Natural killer cell (primary cell): Measurements from ENCODE around the gene ANO10. TPM values are rescaled to one million over a fixed set of nuclear protein-coding genes. Genes with fewer than 3 reads are reported as not detected.
A peak's percentile ranks its signal among the peaks of the same experiment; 100 is the strongest.

Experiments used
- ATAC-seq, 3 donors: fragments of 150-1000 bp in 2 of 3; fragments of 200-7000 bp in 1 of 3; cut with Tn5 transposase; 1 replicate in 1 of 3; 2 replicates in 2 of 3; pipeline ENCODE4 v1.10.0; 2021; ENCODE audit warnings: mild to moderate bottlenecking in 2 of 3, moderate library complexity in 2 of 3
- DNase-seq, 2 donors: peaks; one replicate each; pipeline versions ENCODE4 v3.0.0 to v3.0.0-alpha.2; 2013 to 2021; ENCODE audit warnings: mixed read lengths in 1 of 2
- H3K27ac ChIP-seq: one replicate; pipeline ENCODE4 v1.5.1; 2013; ENCODE audit warnings: mild to moderate bottlenecking, low read length
- H3K27me3 ChIP-seq: one replicate; pipeline ENCODE4 v1.6.1; 2013; ENCODE audit warnings: low read length; ENCODE audit not compliant: control insufficient read depth, insufficient read depth
- H3K36me3 ChIP-seq: one replicate; pipeline ENCODE4 v1.6.1; 2013; ENCODE audit warnings: low read length; ENCODE audit not compliant: control insufficient read depth, insufficient read depth
- H3K4me1 ChIP-seq: one replicate; pipeline ENCODE4 v1.6.1; 2013; ENCODE audit warnings: low read length; ENCODE audit not compliant: control insufficient read depth, insufficient read depth
- H3K4me3 ChIP-seq: one replicate; pipeline ENCODE4 v1.5.1; 2013; ENCODE audit warnings: low read length
- H3K9me3 ChIP-seq: one replicate; pipeline ENCODE4 v1.6.1; 2013; ENCODE audit warnings: low read length; ENCODE audit not compliant: control insufficient read depth, insufficient read depth
- H3K27ac Mint-ChIP-seq, 2 donors: one replicate each; pipeline ENCODE4 v1.8.0; 2022; ENCODE audit warnings: mild to moderate bottlenecking in 2 of 2, mixed read lengths in 2 of 2, moderate library complexity in 1 of 2
- H3K27me3 Mint-ChIP-seq, 2 donors: one replicate each; pipeline ENCODE4 v1.8.0; 2022; ENCODE audit warnings: low read depth in 2 of 2, mixed read lengths in 2 of 2
- H3K36me3 Mint-ChIP-seq: one replicate; pipeline ENCODE4 v1.8.0; 2022; ENCODE audit warnings: mixed read lengths
- H3K4me1 Mint-ChIP-seq, 2 donors: one replicate each; pipeline ENCODE4 v1.8.0; 2022; ENCODE audit warnings: mixed read lengths in 2 of 2
- H3K4me3 Mint-ChIP-seq: one replicate; pipeline ENCODE4 v1.8.0; 2022; ENCODE audit warnings: mild to moderate bottlenecking, moderate library complexity, mixed read lengths
- H3K9me3 Mint-ChIP-seq, 2 donors: one replicate each; pipeline ENCODE4 v1.8.0; 2022; ENCODE audit warnings: mixed read lengths in 2 of 2
- CTCF ChIP-seq: fragments of 200-600 bp; IDR thresholded peaks from one replicate; pipeline ENCODE4 v1.8.0; 2022; ENCODE audit warnings: antibody characterized with exemption
- WGBS: methylation state at CpG from one replicate; pipeline ENCODE4 v1.1.7; 2013; ENCODE audit warnings: missing lambda C conversion rate; ENCODE audit not compliant: insufficient coverage; 5-methylcytosine and 5-hydroxymethylcytosine counted together
- intact Hi-C: fragments of 100-400 bp; cut with micrococcal nuclease; formaldehyde crosslinking; loops from one replicate; pipeline ENCODE4 v1.14.2; 2022
- total RNA-seq, 4 donors: library from RNA; stranded (reverse); fragments of 120-200 nt in 1 of 4; gene quantifications; one replicate each; pipeline versions ENCODE4 v1.2.3 to v1.2.4, GENCODE V29; 2013 to 2022

ANO10 gene
- total RNA-seq, 3 donors from 2014 or later (not counting 1 experiment from before 2014, with no cell fraction given) = 8.9 to 11.2 (median 10.9) TPM

GRCh38 chr3:43587303-43587702 lies 34.5 kb downstream of the ANO10 start:
- 93% methylated on average over 3 of the region's 3 CpGs for WGBS
- H3K4me3 Mint-ChIP-seq = no peak overlapping the region
- no peaks in the 10 kb centered on the region for H3K27me3 ChIP-seq
- H3K9me3 ChIP-seq = peaks cover 2% of the 10 kb centered on the region
- no peaks in the 10 kb centered on the region for H3K9me3 Mint-ChIP-seq
- H3K4me3 ChIP-seq = no peak overlapping the region
- no peaks in the 10 kb centered on the region for H3K4me1 Mint-ChIP-seq
- intact Hi-C loops = no loop called here
- no peak overlapping the region for H3K27ac Mint-ChIP-seq
- no peak for TF ChIP-seq CTCF
- no peaks in the 10 kb centered on the region for H3K36me3 ChIP-seq
- peaks cover under 1% of the 10 kb centered on the region for H3K36me3 Mint-ChIP-seq
- H3K27ac ChIP-seq = no peak overlapping the region
- no peaks in the 10 kb centered on the region for H3K4me1 ChIP-seq
- DNase-seq (no peak), ATAC-seq (no peak)
- H3K27me3 Mint-ChIP-seq = no peaks in the 10 kb centered on the region

- Mint-ChIP-seq H3K27me3 (no peaks in the 10 kb centered on the region), H3K27ac (no peak overlapping the region), H3K4me3 (no peak overlapping the region), H3K9me3 (no peaks in the 10 kb centered on the region), H3K36me3 (no peaks in the 10 kb centered on the region), H3K4me1 (no peaks in the 10 kb centered on the region)
- no peaks in the 10 kb centered on the region for H3K36me3 ChIP-seq
- 99% methylated on average over 12 of the region's 14 CpGs for WGBS
- DNase-seq = peak in 1 of 2 donors; percentile 36
- H3K27me3 ChIP-seq = no peaks in the 10 kb centered on the region
- ATAC-seq = peak in 2 of 3 donors; percentile 26 to 48
- no peak for TF ChIP-seq CTCF
- H3K27ac ChIP-seq = no peak overlapping the region
- no peaks in the 10 kb centered on the region for H3K4me1 ChIP-seq
- H3K9me3 ChIP-seq = peaks cover 2% of the 10 kb centered on the region
- intact Hi-C loops = no loop called here
- H3K4me3 ChIP-seq = no peak overlapping the region
These were observed 37.6 kb downstream of the ANO10 start for GRCh38 chr3:43584043-43584826.

- WGBS = 81% methylated on average over 4 of the region's 4 CpGs
- Mint-ChIP-seq H3K27ac (no peak overlapping the region), H3K4me3 (no peak overlapping the region), H3K27me3 (no peaks in the 10 kb centered on the region), H3K9me3 (no peaks in the 10 kb centered on the region), H3K36me3 (no peaks in the 10 kb centered on the region), H3K4me1 (no peaks in the 10 kb centered on the region)
- H3K27me3 ChIP-seq = no peaks in the 10 kb centered on the region
- H3K27ac ChIP-seq = no peak overlapping the region
- ATAC-seq (no peak), DNase-seq (no peak)
- peaks cover 2% of the 10 kb centered on the region for H3K9me3 ChIP-seq
- H3K4me3 ChIP-seq = no peak overlapping the region
- intact Hi-C loops = no loop called here
- no peaks in the 10 kb centered on the region for H3K4me1 ChIP-seq
- no peak for TF ChIP-seq CTCF
- no peaks in the 10 kb centered on the region for H3K36me3 ChIP-seq
These were observed 38.3 kb downstream of the ANO10 start for GRCh38 chr3:43583481-43583880.

GRCh38 chr3:43582866-43583265 lies 38.9 kb downstream of the ANO10 start:
- H3K27me3 Mint-ChIP-seq = no peaks in the 10 kb centered on the region
- Histone ChIP-seq H3K9me3 (peaks cover 2% of the 10 kb centered on the region), H3K4me1 (no peaks in the 10 kb centered on the region), H3K4me3 (no peak overlapping the region), H3K27ac (no peak overlapping the region), H3K27me3 (no peaks in the 10 kb centered on the region), H3K36me3 (no peaks in the 10 kb centered on the region)
- H3K27ac Mint-ChIP-seq = no peak overlapping the region
- WGBS = no CpG with 5 or more reads among the region's 1 CpG
- no peak for TF ChIP-seq CTCF
- H3K36me3 Mint-ChIP-seq = no peaks in the 10 kb centered on the region
- ATAC-seq (no peak), DNase-seq (no peak)
- H3K9me3 Mint-ChIP-seq = no peaks in the 10 kb centered on the region
- no peaks in the 10 kb centered on the region for H3K4me1 Mint-ChIP-seq
- no peak overlapping the region for H3K4me3 Mint-ChIP-seq
- intact Hi-C loops = no loop called here
